H9 (cell line): Measurements from ENCODE around the gene FRS3. TPM values are rescaled to one million over a fixed set of nuclear protein-coding genes. Genes with fewer than 3 reads are reported as not detected.

Source experiments
- DNase-seq: peaks from one replicate; pipeline ENCODE4 v3.0.0-alpha.2; 2017
- H2AFZ ChIP-seq: one replicate; pipeline ENCODE4 v1.6.1; 2013; ENCODE audit warnings: mild to moderate bottlenecking, low read length, control low read depth, moderate library complexity
- H2AK5ac ChIP-seq: 2 replicates; pipeline ENCODE4 v1.6.1; 2013; ENCODE audit warnings: low read length, control low read depth, mixed read lengths; ENCODE audit not compliant: insufficient read length
- H2BK120ac ChIP-seq: one replicate; pipeline ENCODE4 v1.6.1; 2013; ENCODE audit warnings: low read depth, mild to moderate bottlenecking, low read length, control low read depth, inconsistent platforms; ENCODE audit not compliant: poor library complexity, severe bottlenecking
- H2BK12ac ChIP-seq: 2 replicates; pipeline ENCODE4 v1.6.1; 2013; ENCODE audit warnings: low read length, control low read depth, mixed read lengths, low read depth; ENCODE audit not compliant: insufficient read length
- H2BK15ac ChIP-seq: 2 replicates; pipeline ENCODE4 v1.6.1; 2013; ENCODE audit warnings: low read depth, low read length, control low read depth
- H2BK20ac ChIP-seq: one replicate; pipeline ENCODE4 v1.6.1; 2013; ENCODE audit warnings: low read depth, mild to moderate bottlenecking, low read length, control low read depth, inconsistent platforms; ENCODE audit not compliant: poor library complexity, severe bottlenecking
- H2BK5ac ChIP-seq: 2 replicates; pipeline ENCODE4 v1.6.1; 2013; ENCODE audit warnings: low read length, control low read depth, mixed read lengths; ENCODE audit not compliant: insufficient read length
- H3K14ac ChIP-seq: 2 replicates; pipeline ENCODE4 v1.6.1; 2013; ENCODE audit warnings: low read length, control low read depth; ENCODE audit not compliant: insufficient read depth
- H3K18ac ChIP-seq: 2 replicates; pipeline ENCODE4 v1.6.1; 2013; ENCODE audit warnings: low read depth, mild to moderate bottlenecking, mixed read lengths, low read length, control low read depth; ENCODE audit not compliant: insufficient read length
- H3K23ac ChIP-seq: 2 replicates; pipeline ENCODE4 v1.6.1; 2013; ENCODE audit warnings: low read length, control low read depth, mixed read lengths, low read depth; ENCODE audit not compliant: insufficient read length
- H3K23me2 ChIP-seq: 2 replicates; pipeline ENCODE4 v1.6.1; 2013; ENCODE audit warnings: low read depth, mild to moderate bottlenecking, mixed read lengths, low read length, control low read depth; ENCODE audit not compliant: insufficient read length, poor library complexity, severe bottlenecking
- H3K27ac ChIP-seq: 2 replicates; pipeline ENCODE4 v1.5.1; 2013; ENCODE audit warnings: low read length, control low read depth, mixed read lengths, low read depth; ENCODE audit not compliant: insufficient read length
- H3K27me3 ChIP-seq: 2 replicates; pipeline ENCODE4 v1.6.1; 2013; ENCODE audit warnings: low read length, control low read depth, inconsistent platforms; ENCODE audit not compliant: insufficient read depth
- H3K4ac ChIP-seq: 2 replicates; pipeline ENCODE4 v1.6.1; 2013; ENCODE audit warnings: low read depth, mild to moderate bottlenecking, control low read depth, inconsistent platforms, low read length, moderate library complexity
- H3K4me1 ChIP-seq: 2 replicates; pipeline ENCODE4 v1.6.1; 2013; ENCODE audit warnings: low read length, control low read depth, inconsistent platforms; ENCODE audit not compliant: insufficient read depth
- H3K4me2 ChIP-seq: 2 replicates; pipeline ENCODE4 v1.6.1; 2013; ENCODE audit warnings: low read length, control low read depth, mixed read lengths; ENCODE audit not compliant: insufficient read length, insufficient read depth
- H3K56ac ChIP-seq: 2 replicates; pipeline ENCODE4 v1.6.1; 2013; ENCODE audit warnings: low read depth, mild to moderate bottlenecking, mixed read lengths, low read length, control low read depth; ENCODE audit not compliant: insufficient read length
- H3K79me1 ChIP-seq: 2 replicates; pipeline ENCODE4 v1.6.1; 2013; ENCODE audit warnings: low read depth, mild to moderate bottlenecking, moderate library complexity, low read length, control low read depth, inconsistent platforms; ENCODE audit not compliant: insufficient read depth, poor library complexity, severe bottlenecking
- H3K79me2 ChIP-seq: 2 replicates; pipeline ENCODE4 v1.6.1; 2013; ENCODE audit warnings: low read length, control low read depth, inconsistent platforms; ENCODE audit not compliant: insufficient read depth
- H3K9ac ChIP-seq: 2 replicates; pipeline ENCODE4 v1.6.1; 2013; ENCODE audit warnings: low read length, control low read depth, mixed read lengths; ENCODE audit not compliant: insufficient read length; ENCODE audit errors: extremely low read depth
- H3K9me3 ChIP-seq: one replicate; pipeline ENCODE4 v1.6.1; 2013; ENCODE audit warnings: low read depth, low read length, inconsistent platforms; ENCODE audit not compliant: control insufficient read depth
- H3T11ph ChIP-seq: one replicate; pipeline ENCODE4 v1.6.1; 2013; ENCODE audit warnings: mild to moderate bottlenecking, low read length, control low read depth, inconsistent platforms
- H4K20me1 ChIP-seq: one replicate; pipeline ENCODE4 v1.6.1; 2013; ENCODE audit not compliant: control insufficient read depth, insufficient read length, insufficient read depth
- H4K5ac ChIP-seq: 2 replicates; pipeline ENCODE4 v1.6.1; 2013; ENCODE audit warnings: low read depth, mild to moderate bottlenecking, mixed read lengths, low read length, control low read depth; ENCODE audit not compliant: insufficient read length
- H4K8ac ChIP-seq: replicated peaks from 2 replicates; pipeline ENCODE4 v1.6.1; 2013; ENCODE audit warnings: low read length, control low read depth, mixed read lengths, low read depth; ENCODE audit not compliant: insufficient read length
- H4K91ac ChIP-seq: 2 replicates; pipeline ENCODE4 v1.6.1; 2013; ENCODE audit warnings: low read depth, mild to moderate bottlenecking, moderate library complexity, mixed read lengths, low read length, control low read depth; ENCODE audit not compliant: insufficient read length
- H3K27ac Mint-ChIP-seq, 3 experiments: 2 replicates in 2 of 3; 3 replicates in 1 of 3; pipeline ENCODE4 v1.8.0; 2020 to 2021; ENCODE audit warnings: mixed read lengths in 3 of 3, mild to moderate bottlenecking in 1 of 3, moderate library complexity in 1 of 3
- H3K27me3 Mint-ChIP-seq: 2 replicates; pipeline ENCODE4 v1.8.0; 2021; ENCODE audit warnings: low read depth, mild to moderate bottlenecking, moderate library complexity, mixed read lengths
- H3K36me3 Mint-ChIP-seq, 3 experiments: 2 replicates in 2 of 3; 3 replicates in 1 of 3; pipeline ENCODE4 v1.8.0; 2020 to 2021; ENCODE audit warnings: low read depth in 3 of 3, mixed read lengths in 3 of 3; ENCODE audit not compliant: insufficient read depth in 1 of 3
- H3K4me1 Mint-ChIP-seq, 2 experiments: 2 replicates each; pipeline ENCODE4 v1.8.0; 2020; ENCODE audit warnings: mixed read lengths in 2 of 2
- H3K4me3 Mint-ChIP-seq, 2 experiments: 2 replicates in 1 of 2; 3 replicates in 1 of 2; pipeline ENCODE4 v1.8.0; 2020 to 2021; ENCODE audit warnings: mild to moderate bottlenecking in 2 of 2, mixed read lengths in 2 of 2, moderate library complexity in 1 of 2
- H3K9me3 Mint-ChIP-seq, 2 experiments: 2 replicates in 1 of 2; 3 replicates in 1 of 2; pipeline ENCODE4 v1.8.0; 2020; ENCODE audit warnings: mild to moderate bottlenecking in 2 of 2, mixed read lengths in 2 of 2, moderate library complexity in 1 of 2
- CTCF ChIP-seq: fragments of 200-600 bp; sonication (generic); conservative IDR thresholded peaks from 3 replicates; pipeline ENCODE4 v1.8.0; 2021; ENCODE audit warnings: antibody characterized with exemption, mild to moderate bottlenecking
- WGBS: extraction: QIAGEN DNeasy Blood & Tissue Kit; methylation state at CpG from one replicate; pipeline ENCODE4 v1.1.7; 2013; ENCODE audit warnings: missing lambda C conversion rate, low lambda C conversion rate, mixed read lengths; ENCODE audit not compliant: insufficient read length; ENCODE audit errors: extremely low coverage; 5-methylcytosine and 5-hydroxymethylcytosine counted together
- total RNA-seq: library from RNA; stranded (reverse); gene quantifications from 2 replicates; pipeline ENCODE4 v1.2.1, GENCODE V29; 2021

Gene FRS3
- total RNA-seq, 1 experiment from 2014 or later: 4.8 TPM

- Histone ChIP-seq H2BK12ac (no peak overlapping the region), H3K27me3 (no peaks in the 10 kb centered on the region), H3K18ac (no peak overlapping the region), H3K79me2 (no peaks in the 10 kb centered on the region), H4K91ac (no peak overlapping the region), H3K4me2 (no peak overlapping the region), H2BK20ac (no peak overlapping the region), H4K20me1 (no peaks in the 10 kb centered on the region), H2AK5ac (no peak overlapping the region), H3T11ph (no peak overlapping the region), H3K9ac (no peak overlapping the region), H3K14ac (no peak overlapping the region), H3K23me2 (no peaks in the 10 kb centered on the region), H3K4me1 (peaks cover 11% of the 10 kb centered on the region; the same call in 1 of the 2 replicates), H3K9me3 (no peaks in the 10 kb centered on the region), H2AFZ (no peak overlapping the region), H2BK5ac (no peak overlapping the region), H4K5ac (no peak overlapping the region), H3K56ac (no peak overlapping the region), H3K4ac (no peak overlapping the region), H3K79me1 (no peaks in the 10 kb centered on the region), H3K23ac (no peak overlapping the region), H2BK120ac (no peak overlapping the region), H4K8ac (no peak overlapping the region), H2BK15ac (no peak overlapping the region), H3K27ac (no peak overlapping the region)
- no peak overlapping the region for H3K27ac Mint-ChIP-seq
- no peaks in the 10 kb centered on the region for H3K36me3 Mint-ChIP-seq
- no CpG with 5 or more reads among the region's 7 CpGs for WGBS
- H3K9me3 Mint-ChIP-seq: no peaks in the 10 kb centered on the region
- no peak for TF ChIP-seq CTCF
- H3K27me3 Mint-ChIP-seq: peaks cover 18% of the 10 kb centered on the region
- H3K4me1 Mint-ChIP-seq: peaks cover 39 to 43% of the 10 kb centered on the region in 2 experiments
- no peak overlapping the region for H3K4me3 Mint-ChIP-seq
- no peak for DNase-seq
Observed at GRCh38 chr6:41726876-41727275, 52.8 kb downstream of the FRS3 start.
